ENCODE measurements around the gene SLC13A3.
A peak's percentile ranks its signal among the peaks of the same experiment; 100 is the strongest.

SLC13A3 gene

GRCh38 chr20:46634528-46634927 is 16.7 kb downstream of the SLC13A3 start:
- no peak for DNase-seq

- no peak for DNase-seq
Measured at GRCh38 chr20:46631874-46632446, 19.3 kb downstream of the SLC13A3 start.

GRCh38 chr20:46631212-46631869 is 19.9 kb downstream of the SLC13A3 start:
- DNase-seq = peak; percentile 94 to 99 (median 99)

- DNase-seq = peak; percentile 13 to 41 (median 31)
Measured at GRCh38 chr20:46630306-46630705, 21.0 kb downstream of the SLC13A3 start.

GRCh38 chr20:46629341-46629740 is 21.9 kb downstream of the SLC13A3 start:
- DNase-seq = no peak

GRCh38 chr20:46627234-46627633 is 24.0 kb downstream of the SLC13A3 start:
- DNase-seq = peak in 2 of 3 donors; percentile 24

GRCh38 chr20:46626758-46627157 is 24.5 kb downstream of the SLC13A3 start:
- no peak for DNase-seq

- no peak for DNase-seq
Measured at GRCh38 chr20:46625875-46626373, 25.3 kb downstream of the SLC13A3 start.

- peak; percentile 60 to 72 (median 67) for DNase-seq
Measured at GRCh38 chr20:46624946-46625345, 26.3 kb downstream of the SLC13A3 start.

- no peak for DNase-seq
Measured at GRCh38 chr20:46622165-46622564, 29.1 kb downstream of the SLC13A3 start.

- DNase-seq = peak; percentile 31 to 44 (median 35)
Measured at GRCh38 chr20:46621492-46621891, 29.8 kb downstream of the SLC13A3 start.

GRCh38 chr20:46619445-46619844 is 31.8 kb downstream of the SLC13A3 start:
- DNase-seq = no peak

GRCh38 chr20:46618316-46619100 is 32.8 kb downstream of the SLC13A3 start:
- DNase-seq = no peak

- no peak for DNase-seq
Measured at GRCh38 chr20:46614503-46614902, 36.8 kb downstream of the SLC13A3 start.

GRCh38 chr20:46610145-46610544 is 41.1 kb downstream of the SLC13A3 start:
- no peak for DNase-seq

GRCh38 chr20:46609043-46609442 is 42.2 kb downstream of the SLC13A3 start:
- DNase-seq = no peak

- no peak for DNase-seq
Measured at GRCh38 chr20:46607849-46608497, 43.3 kb downstream of the SLC13A3 start.

GRCh38 chr20:46607191-46607848 is 43.9 kb downstream of the SLC13A3 start:
- no peak for DNase-seq

GRCh38 chr20:46606817-46607190 is 44.5 kb downstream of the SLC13A3 start:
- DNase-seq = no peak

GRCh38 chr20:46605978-46606816 is 45.1 kb downstream of the SLC13A3 start:
- DNase-seq = no peak

GRCh38 chr20:46605181-46605580 is 46.1 kb downstream of the SLC13A3 start:
- DNase-seq = no peak

Measured in suppressor macrophage treated with lipopolysaccharide for 1 hour (primary cell).